GM21717 (cell line): ENCODE results near the gene MOSMO.
"Not testable (repeated sequence)": the region's sequence is repeated elsewhere in the genome, so short reads cannot be mapped to it uniquely, and the experiment has no call there.

Experiments
- ATAC-seq: cut with Tn5 transposase; IDR thresholded peaks from one replicate; pipeline ENCODE4 v1.9.1; 2021; ENCODE audit warnings: mild to moderate bottlenecking, moderate library complexity; ENCODE audit not compliant: unreplicated experiment

MOSMO gene

DNA sequence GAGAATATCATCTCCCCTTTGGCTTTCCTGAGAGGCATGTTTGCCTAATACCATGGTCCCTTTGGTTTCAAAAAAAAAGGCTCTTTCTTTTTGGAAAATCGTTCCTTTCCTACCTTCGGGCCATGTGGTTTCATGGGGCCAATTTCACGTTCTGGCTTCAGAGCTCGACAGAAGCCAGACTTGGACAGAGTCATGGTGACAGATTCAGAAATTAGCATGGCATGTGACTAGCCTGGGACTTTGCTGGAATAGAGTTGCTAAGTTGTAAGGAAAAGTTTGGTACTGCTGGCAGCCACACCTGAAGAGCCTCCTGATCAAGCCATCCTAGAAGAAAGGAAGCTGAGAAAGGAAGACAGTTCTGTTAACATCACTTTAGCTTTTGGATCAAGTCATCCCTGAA lies 82.0 kb downstream of the MOSMO start:
- no peak for ATAC-seq

DNA sequence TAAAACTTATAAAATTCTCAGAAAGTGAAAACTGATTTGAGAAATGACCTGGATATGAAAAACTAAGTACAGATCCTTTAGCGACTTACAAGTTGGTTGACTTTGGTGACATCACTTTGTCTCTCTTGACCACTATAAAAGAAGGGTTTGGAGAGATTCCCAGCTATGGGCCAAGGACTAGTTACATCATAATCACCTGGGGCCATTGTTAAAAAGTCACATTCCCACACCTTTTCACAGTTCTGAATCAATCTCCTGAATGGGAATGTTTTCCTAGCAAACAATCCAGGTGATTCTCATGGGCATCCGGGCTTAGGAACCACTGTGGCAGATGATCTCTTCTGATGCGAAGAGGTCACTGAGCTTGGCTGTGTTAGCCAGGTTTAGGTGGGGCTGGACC lies 83.8 kb downstream of the MOSMO start:
- no peak for ATAC-seq

DNA sequence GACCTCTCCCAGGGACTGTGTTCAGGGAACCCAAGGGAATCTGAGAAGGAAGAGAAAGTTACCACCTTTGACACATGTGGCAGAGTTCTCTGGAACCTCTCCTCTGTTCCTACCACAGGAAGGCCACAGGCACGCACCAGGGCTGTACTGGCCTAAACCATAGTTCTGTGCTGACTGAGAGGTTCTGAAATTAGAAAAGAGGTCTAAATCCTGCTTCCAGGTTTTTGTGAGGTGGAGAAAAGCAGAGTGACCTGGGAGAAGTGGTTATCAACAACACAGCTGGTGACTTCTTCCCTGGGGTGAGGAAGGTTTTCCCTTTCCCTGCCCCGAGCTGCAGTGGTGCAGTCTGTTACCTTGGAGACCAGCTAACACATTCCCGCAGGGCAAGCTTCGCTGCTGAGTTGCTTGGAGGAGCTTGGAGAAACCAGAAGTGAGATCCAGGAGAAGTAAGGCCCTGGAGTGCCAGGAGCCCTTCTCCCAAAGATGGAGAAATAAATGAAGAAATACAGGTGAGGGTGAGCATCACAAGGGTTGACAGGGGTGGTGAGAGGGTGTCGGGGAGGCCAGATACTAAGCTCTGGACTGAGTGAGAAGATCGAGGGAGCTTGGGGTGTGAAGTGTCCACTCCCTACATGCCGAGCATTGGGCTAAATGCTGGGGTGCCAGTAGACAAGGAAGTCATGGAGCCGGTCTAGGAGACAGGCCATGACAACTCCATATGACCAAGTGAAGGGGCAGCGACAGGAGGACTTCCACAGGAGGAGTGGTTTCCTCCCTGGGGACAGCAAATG lies 84.4 kb downstream of the MOSMO start, which contains the start of gene VWA3A:
VWA3A (plus strand) TSS at position 399 of the 791 bp plus-strand sequence; CDS start at position 496, 97 bp downstream.
- ATAC-seq: no peak

DNA sequence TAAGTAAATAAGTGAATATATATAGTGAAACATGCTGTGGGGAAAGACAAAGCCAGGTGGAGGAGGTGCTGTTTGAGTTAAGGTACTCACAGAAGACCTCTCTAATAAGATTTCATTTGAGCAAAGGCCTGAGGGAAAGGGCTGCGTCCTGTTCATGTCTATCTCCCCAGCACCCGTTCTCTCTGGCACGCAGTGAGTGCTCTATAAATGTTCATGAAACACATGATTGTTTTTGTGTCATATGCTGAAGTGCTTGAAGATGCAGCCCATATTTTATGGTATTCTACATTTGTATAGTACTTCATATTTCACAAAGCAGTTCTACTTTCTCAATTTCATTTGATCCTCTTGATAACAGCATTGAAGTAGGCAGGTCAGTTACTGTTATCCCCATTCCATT lies 85.4 kb downstream of the MOSMO start:
- no peak for ATAC-seq

DNA sequence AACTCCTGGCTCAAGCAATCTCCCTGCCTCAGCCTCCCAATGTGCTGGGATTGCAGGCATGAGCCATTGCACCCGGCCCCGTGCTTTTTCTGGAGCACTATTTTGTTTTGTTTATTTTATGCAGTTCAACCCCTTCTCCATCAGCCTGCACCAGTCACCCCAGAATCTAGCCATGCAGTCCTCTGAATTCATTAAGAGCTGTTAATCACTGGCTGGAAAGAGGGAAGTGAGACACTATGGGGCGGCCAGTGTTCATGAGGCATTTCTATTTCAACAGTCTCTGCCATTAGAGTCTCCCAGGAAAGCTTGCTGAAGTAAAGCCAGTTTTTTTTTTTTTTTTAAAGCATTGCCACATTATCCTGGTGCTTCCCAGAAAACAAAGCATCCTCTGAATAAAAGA lies 86.1 kb downstream of the MOSMO start:
- ATAC-seq: no peak

DNA sequence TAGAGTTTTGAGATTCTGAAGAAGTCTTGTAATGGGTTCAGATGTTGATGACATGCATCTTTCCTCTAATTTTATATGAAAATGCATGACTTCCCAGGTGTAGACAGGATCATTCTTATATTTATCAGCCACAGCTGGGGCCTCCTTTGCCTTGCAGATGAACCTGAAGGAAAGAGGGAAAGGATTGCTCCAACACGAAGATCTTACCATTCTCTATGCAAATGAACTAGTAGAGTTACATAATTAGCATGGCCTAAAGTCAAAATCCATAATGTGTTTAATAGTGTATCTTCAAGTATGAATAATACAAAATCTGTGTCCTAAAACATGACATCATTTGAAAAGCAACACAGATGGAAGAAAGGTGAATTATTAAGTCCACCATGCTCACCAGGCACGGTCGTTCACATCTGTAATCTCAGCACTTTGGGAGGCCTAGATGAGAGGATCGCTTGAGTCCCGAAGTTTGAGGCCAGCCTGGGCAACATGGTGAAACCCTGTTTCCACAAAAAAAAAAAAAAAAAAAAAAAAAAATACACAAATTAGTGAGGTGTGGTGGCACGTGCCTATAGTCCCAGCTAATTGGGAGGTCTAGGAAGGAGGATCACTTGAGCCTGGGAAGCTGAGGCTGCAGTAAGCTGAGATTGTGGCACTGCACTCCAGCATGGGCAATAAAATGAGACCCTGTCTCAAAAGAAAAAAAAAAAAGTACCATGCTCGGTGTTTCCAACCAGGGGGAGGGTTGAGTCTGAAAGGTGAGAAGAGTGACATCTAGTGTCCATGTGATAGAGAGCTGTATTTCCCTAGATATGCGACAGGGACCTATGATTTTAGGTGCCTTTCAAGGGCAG lies 90.7 kb downstream of the MOSMO start:
- ATAC-seq: no peak

DNA sequence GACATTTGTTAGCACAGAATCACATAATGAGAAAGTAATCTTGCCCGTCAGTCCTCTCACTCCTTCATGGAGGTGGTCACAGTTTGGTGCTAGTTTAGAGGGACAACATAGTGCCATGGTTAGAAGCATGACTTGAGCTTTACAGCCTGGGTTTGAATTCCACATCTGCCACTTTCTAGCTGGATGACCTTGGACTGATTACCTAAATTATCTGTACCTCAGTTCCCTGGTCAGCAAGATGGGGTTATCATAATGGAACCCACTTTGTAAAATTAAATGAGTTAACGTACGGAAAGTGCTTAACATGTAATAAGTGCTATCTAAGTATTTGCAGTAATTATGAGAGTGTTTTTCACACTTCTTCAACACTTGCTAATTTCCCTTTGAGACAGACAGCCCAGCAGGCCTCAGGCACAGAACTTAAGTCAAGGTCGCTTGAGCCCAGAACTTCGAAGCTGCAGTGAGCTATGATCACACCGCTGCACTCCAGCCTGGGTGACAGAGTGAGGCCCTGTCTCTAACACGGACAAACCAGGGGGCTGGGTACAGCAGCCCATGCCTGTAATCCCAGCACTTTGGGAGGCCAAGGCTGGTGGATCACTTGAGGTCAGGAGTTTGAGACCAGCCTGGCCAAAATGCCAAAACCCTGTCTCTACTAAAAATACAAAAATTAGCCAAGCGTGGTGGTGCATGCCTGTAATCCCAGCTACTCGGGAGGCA lies 91.5 kb downstream of the MOSMO start:
- no peak for ATAC-seq

DNA sequence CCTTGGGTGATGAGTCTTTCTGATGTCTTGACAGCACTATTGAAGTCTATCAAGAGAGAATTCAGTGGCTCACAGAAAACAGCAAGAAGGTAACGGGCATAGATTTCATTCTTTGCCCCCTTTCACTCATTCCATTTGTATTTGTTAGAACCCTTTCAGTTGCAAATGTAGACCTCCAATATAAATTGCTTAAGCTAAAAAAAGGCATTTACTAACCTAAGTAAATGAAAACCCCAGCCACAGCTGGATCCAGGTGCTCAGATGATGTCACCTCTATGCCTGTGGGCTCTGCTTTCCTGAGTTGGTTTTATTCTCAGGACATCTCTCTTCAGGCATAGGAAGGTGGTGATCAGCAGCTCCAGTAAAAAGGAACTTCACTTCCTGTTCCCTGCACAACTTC lies 95.5 kb downstream of the MOSMO start:
- ATAC-seq: no peak

DNA sequence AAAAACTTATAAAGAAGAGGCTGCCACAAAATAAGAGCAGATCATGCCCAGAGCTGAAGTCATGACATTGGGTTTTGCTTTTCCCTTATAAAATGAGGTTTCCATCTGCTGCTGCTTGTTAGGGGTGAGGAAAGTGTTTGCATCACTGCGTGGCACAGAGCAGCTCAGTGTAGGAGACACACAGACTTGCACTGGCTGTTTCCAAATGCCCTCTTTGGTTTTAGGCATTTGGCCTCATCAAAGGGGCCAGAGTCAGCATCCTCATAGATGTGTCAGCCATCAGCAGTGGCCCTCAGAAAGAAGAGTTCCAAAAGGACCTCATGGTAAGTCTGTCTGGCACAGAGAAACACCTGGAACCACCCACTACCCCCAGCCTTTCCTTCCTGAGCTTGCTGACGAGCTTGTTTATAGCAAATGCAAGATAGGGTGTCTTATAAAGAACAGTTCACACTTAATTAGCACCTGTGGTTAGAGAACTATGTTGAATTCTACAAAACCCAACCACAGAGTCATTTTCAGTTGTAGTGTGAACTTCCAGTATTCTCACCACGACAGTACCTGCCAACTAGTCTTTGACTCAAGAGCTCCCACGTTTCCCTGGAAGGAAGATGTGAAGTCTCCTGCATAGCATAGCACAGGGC lies 101.5 kb downstream of the MOSMO start:
- no peak for ATAC-seq

DNA sequence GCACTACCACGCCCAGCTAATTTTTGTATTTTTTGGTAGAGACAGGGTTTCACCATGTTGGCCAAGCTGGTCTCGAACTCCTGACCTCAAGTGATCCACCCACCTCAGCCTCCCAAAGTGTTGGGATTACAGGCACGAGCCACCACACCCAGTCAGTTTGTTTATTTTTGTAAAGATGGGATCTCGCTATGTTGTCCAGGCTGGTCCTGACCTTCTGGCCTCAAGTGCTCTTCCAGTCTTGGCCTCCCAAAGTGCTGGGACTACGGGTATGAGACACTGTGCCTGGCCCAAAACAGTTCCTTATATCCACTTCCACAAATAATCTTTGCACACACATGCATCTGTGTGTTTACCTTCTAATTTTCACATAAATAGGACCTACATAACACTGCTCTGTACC lies 103.7 kb downstream of the MOSMO start:
- ATAC-seq: not testable (repeated sequence)

DNA sequence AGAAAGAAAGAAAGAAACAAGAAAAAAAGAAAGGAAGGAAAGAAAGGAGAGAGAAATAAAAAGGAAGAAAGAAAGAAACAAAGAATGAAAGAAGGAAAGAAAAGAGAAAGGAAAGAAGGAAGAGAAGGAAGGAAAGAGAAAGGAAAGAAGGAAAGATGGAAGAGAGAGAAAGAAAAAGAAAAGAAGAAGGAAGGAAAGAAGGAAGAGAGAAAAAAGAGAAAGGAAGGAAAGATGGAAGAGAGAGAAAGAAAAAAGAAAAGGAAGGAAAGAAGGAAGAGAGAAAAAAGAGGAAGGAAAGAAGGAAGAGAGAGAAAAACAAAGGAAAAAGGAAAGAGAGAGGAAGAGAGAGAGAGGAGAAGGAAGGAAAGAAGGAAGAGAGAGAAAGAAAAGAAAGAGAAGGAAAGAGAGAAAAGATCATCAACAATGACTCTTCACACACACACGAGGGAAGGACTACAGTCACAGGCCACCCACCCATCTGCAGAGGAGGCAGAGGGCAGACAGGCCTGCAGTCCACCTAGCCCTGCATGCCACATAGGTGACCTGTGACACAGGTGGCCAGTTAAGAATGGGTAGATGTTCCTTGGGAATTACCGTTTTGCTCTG lies 108.3 kb downstream of the MOSMO start:
- ATAC-seq: no peak

DNA sequence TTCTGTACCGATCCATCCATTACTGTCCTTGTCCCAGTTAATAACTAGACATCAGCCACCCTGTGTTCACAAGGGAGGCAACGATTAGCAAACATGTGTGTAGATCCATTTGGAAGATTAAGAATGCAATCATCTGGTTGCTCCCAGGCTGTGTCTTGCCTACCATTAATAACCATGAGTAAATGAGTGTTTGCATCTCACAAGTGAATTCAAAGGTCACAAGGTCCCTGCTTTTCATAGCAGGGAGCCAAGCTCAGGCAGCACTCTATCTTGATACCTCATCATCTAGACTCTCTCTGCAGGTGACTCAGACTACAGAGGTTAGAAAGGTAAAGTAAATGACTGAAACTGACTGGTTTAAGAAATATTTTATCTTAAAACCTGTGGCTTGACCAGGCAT lies 109.7 kb downstream of the MOSMO start:
- no peak for ATAC-seq

DNA sequence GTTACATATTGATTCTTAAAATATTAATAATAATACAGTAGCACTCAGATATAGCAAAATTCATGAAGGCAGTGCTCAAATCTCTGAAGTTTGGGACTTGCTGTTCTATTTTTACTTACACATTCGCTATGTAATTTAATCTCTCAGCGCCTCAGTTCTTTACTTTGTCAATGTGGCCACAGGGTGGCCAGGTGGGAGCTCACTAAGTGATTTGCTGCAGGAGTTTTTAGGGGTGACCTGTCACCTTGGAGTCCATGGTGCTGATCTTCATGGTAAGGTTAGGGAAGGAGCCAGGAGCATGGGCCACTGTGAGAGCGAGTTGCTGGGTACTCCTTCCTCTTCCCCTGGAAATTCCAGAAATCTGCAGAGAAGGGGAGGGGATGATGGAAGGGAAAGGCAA lies 112.5 kb downstream of the MOSMO start:
- no peak for ATAC-seq

DNA sequence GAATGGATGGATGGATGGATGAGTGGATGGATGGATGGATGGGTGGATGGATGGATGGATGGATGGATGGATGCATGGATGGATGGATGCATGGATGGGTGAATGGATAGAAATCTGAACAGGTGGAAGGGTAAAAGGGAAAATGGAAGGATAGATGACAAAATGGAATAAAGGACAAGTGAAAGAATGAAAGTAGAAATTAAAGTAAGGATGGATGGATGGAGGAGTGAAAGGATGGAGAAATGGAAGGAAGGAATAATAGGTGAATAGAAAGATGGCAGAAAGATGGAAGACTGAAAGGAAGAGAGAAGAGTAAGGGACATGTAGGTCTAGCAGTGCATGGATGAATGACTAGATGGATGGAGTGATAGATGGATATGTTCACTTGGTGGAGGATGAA lies 114.3 kb downstream of the MOSMO start:
- no peak for ATAC-seq

DNA sequence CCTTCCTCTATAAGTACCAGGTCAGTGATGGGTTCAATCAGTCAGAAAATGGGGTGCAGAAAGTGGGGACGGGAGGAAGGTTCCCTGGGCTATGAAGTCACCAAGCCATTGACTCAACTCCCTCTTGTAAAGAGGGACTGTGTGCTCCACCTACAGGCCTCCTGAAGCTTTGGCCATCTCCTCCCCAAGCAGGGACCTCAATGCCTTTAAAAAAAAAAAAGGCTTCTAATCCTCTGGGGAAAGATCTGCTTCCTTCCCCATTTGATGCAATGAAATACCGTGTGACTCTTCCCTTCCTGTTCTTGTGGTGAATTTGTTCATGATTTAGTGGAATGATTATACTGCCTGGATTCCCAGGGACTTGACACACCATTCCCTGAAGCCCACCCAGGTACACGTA lies 115.2 kb downstream of the MOSMO start:
- ATAC-seq: no peak

DNA sequence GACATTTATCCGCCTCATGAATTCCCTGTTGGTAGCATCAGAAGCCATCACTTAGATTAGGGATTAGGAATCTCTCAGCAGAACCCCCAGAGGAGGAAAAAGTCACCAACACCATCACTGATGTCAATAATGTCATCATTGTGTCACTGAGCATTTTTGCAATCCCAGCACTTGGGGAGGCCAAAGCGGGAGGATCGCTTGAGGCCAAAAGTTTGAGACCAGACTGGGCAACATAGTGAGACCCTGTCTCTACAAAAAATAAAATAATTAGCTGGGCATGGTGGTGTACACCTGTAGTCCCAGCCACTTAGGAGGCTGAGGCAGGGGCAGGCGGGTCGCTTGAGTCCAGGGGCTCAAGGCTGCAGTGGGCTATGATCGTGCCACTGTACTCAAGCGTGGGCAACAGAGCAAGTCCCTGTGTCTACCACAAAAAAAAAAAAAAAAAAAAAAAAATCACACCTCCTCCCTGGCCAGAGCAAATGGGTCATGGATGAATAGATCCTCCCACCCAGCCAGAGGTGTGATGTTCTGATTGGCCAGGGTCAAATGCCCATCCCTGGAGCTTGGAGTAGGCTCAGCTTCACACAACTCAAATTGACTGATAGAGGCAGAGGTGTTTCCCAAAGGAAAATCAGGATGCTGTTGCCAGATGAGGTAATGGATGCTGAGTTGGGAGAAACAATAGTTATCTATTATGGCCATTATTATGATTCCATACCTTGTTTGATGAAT lies 116.0 kb downstream of the MOSMO start:
- no peak for ATAC-seq

DNA sequence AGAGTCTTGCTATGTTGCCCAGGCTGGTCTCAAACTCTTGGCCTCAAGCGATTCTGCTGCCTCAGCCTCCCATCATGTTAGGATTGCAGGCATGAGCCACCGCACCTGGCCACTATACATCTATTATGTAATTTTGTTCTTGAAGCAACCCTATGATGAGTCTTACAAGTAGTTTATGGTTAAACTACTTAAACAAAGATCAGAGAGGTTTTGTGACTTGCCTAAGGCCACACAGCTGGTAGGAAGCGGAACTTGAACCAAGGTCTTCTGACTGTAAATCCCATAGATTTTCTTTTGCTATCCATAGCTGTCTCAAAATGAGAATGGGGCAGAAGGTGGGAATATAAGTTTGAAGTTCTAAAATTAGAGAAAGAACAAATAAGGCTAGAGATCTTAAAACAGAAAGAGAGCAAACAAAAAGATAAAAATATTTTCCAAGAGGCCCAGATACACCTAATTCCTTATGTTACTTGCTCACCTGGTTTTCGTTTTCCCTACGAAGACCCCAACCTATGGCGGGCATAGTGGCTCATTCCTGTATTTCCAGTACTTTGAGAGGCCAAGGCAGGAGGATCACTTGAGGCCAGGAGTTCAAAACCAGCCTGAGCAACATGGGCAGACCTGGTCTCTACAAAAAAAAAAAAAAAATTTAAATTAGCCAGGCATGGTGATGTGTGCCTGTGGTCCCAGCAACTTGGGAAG lies 116.8 kb downstream of the MOSMO start:
- no peak for ATAC-seq

DNA sequence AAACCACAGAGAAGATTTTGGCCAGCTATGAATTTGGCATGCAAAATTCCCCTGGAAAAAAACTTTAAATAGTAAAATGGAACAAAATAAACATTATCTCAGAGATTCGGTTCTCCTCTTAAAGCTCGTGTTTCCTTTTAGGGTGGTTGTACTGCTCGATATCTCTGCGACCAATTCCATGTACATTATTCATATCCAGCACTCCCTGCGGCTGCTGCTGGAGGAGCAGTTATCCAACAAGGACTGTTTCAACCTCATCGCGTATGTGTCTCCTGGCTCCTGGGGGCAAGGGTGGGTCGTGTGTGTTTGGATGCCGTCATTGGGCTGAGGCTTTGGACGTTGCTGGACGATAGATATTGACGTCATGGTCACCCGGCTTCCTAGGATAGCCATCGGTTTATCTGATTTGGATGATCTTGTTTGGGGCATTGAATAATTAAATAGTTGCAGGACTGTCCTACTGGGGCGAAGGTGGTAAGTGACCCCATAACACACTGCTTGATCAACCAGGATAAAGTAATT lies 118.2 kb downstream of the MOSMO start:
- no peak for ATAC-seq

DNA sequence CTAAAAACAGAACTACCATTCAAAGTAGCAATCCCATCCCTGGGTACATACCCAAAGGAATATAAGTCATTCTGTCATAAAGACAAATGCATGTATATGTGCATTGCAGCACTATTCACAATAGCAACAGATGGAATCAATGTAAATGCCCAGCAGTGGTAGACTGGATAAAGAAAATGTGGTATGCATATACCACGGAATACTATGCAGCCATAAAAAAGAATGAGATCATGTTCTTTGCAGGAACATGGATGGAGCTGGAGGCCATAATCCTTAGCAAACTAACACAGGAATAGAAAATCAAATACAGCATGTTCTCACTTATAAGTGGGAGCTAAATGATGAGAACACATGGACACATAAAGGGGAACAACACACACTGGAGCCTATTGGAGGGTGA lies 120.6 kb downstream of the MOSMO start:
- ATAC-seq: not testable (repeated sequence)
